Hematopoietic multipotent progenitor cell treated with erythropoietin and hydrocortisone succinate and interleukin-3 and kit ligand, for 8 days (in vitro differentiated cells): Measurements from ENCODE around the gene RREB1.
"Not testable (repeated sequence)": the region's sequence is repeated elsewhere in the genome, so short reads cannot be mapped to it uniquely, and the experiment has no call there.

Experiments
- DNase-seq: peaks from one replicate; pipeline ENCODE4 v3.0.0-alpha.2; 2015

RREB1 gene

GRCh38 chr6:7247828-7248227 is 140.1 kb downstream of the RREB1 start:
- DNase-seq = no peak

DNA sequence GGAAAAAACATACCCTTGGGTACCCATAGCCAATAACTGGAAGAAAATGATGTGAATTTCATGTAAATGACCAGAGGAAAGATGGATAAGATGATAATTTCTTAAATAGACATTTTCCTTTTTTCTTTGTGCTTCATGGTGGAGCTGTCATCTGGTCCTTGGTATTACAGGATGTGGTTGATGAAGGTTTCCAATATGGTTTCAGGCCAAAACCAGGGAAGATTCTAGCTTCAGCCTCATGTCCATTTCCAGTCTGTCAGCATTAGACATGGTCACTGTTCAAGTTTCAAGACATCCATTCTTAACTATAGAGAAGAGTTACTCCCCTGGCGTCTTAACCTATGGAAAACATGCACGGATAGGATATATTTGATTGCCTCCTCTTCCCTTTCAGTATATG is 141.6 kb downstream of the RREB1 start:
- DNase-seq = no peak

- no peak for DNase-seq
Measured at GRCh38 chr6:7249946-7250643, 142.3 kb downstream of the RREB1 start.

GRCh38 chr6:7250812-7251211 is 143.1 kb downstream of the RREB1 start:
- DNase-seq = no peak

- no peak for DNase-seq
Measured at GRCh38 chr6:7251646-7252260, 144.0 kb downstream of the RREB1 start.

DNA sequence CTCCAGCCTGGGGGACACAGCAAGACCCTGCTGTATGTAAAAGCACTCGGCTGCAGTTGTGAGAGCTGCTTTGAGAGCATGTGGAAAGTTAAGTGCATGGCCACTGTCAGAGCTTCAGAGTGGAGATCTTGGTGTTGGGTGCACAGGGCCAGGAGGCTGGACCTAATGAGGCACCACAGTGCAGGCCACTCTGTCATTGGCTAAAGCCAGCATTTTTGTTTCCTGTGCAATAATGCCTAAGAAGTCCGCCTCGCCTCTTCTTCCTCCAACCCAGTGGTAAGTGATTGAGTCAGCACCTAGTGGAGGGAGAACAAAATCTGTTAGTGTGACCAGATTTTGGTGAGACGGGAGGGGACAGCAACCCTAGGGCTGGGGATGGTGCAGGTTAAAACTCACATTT is 144.6 kb downstream of the RREB1 start:
- DNase-seq = no peak

- peak; percentile 48 for DNase-seq
Measured at GRCh38 chr6:7254980-7255835, 147.4 kb downstream of the RREB1 start.

GRCh38 chr6:7255918-7256317 is 148.2 kb downstream of the RREB1 start:
- DNase-seq = no peak

DNA sequence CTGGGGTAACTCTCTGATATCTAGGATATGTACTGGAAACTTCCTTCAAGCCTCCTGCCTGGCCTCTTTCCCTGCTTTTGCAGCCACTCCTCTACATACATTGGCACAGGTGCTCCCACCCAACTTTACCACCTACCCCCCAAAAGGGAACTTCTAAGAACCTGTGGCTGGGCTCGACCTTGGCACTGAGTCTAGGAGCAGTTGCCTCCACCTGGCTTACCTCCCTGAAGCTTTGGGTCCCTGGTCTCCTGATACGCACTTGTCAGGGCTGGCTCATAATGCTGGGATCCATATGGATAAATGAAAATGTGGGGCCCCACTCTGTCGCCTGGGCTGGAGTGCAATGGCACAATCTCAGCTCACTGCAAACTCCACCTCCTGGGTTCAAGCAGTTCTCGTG is 149.0 kb downstream of the RREB1 start:
- no peak for DNase-seq

- no peak for DNase-seq
Measured at GRCh38 chr6:7257521-7258230, 149.9 kb downstream of the RREB1 start.

- peak; percentile 81 for DNase-seq
Measured at GRCh38 chr6:7258231-7258763, 150.5 kb downstream of the RREB1 start.

- DNase-seq = no peak
Measured at GRCh38 chr6:7260291-7261031, 152.7 kb downstream of the RREB1 start.

DNA sequence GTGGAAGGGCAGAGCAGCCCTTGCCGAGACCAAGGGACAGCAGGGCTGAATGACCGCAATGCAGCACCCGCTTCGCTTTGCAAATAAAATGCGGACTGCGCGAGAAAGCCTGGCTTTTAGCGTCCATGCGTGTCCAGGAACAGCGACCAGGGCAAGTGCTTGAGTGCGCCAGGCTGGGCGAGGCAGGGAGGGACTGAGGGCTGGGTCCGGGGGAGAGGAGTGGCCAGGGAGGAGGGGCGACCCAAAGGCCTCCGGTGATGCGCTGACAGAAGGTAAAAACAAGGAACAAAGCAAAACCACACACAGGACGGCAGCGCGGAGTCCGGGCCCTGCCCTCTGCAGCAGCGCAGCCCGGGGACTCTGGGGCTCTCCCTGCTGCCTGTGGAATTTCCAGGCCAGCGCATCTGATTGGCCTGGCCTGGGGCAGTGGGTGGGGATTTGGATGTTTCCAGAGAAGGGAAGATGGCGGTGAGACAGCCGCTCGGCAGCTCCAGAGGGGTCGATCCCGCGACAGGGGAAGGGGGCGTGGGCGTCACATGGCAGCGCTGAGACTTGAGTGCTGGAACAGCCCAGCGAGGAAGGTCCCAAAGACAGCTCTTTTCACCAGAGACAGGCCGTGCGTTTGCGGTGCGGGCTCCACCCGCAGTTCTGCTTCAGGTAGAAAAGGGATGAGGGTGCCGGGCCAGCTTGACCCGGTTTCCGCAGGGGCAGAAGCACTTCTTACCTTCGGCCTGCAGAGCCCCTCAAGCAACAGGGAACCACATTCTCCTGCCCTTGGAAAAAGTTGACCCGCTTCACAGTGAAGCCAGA is 153.5 kb downstream of the RREB1 start:
- DNase-seq = peak; percentile 86

DNA sequence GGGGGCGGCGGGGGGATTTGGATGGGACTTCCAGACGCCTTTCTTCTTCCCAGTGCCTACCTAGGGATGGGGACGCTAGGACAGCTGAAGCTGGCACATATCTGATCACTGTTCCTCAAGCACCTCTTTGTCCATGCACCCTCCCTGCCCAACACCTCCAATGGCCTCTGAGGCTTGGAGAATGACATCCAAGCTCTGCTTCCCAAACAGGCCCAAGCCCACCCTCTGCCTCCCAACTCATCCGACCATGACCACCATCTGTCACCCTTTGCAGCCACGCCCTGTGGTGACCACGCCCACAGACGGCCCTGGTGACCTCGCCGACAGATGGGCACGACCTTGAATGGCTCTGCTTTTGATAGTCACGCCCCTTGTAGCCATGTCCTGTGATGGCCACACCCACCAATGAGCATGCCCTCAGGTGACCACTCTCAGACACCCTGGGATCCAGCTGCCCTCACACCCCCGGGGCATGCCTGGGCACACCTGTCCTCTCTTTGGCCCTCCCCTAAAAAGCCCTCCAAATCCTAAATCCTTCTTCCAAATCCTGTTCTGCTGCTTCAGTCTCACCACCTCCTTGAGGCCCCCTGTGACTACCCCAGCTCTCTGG is 154.2 kb downstream of the RREB1 start:
- DNase-seq = peak; percentile 65

- DNase-seq = no peak
Measured at GRCh38 chr6:7262746-7263518, 155.2 kb downstream of the RREB1 start.

DNA sequence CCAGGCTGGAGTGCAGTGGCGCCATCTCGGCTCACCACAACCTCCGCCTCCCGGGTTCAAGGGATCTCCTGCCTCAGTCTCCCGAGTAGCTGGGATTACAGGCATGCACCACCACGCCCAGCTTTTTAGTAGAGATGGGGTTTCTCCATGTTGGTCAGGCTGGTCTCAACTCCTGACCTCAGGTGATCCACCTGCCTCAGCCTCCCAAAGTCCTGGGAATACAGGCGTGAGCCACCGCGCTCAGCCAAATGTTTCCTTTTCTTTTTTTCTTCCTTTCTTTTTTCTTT is 155.7 kb downstream of the RREB1 start:
- DNase-seq = not testable (repeated sequence)

GRCh38 chr6:7264041-7264440 is 156.3 kb downstream of the RREB1 start:
- no peak for DNase-seq

DNA sequence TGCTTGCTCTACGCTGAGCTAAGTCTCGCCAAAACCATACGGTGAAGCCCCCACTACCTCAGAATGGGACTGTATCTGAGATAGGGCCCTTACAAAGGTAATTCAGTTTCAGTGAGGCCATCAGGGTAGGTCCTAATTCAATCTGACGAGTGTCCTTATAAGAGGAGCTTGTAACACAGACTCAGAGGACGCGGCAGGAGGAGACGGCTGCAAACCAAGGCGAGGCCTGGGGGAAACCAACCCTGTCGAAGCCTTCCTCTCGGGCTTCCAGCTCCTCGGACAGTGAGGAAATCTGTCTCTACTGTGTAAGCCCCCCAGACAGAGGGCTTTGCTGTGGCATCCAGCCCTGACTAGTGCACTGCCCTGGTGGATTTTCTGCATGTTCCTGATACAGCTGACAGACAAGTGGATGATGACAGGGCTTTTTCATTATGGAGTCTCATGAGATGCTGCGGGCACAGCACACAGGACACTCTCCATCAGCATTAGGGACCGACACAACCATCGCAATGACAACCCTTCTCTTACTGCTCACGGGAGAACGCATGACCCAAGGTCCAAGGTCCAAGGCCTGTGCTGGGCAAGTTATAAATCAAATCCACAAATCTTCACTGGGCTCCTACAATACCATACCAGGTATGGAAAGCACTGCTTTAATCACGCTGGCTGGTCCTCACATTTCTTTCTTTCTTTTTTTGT is 157.1 kb downstream of the RREB1 start:
- no peak for DNase-seq

DNA sequence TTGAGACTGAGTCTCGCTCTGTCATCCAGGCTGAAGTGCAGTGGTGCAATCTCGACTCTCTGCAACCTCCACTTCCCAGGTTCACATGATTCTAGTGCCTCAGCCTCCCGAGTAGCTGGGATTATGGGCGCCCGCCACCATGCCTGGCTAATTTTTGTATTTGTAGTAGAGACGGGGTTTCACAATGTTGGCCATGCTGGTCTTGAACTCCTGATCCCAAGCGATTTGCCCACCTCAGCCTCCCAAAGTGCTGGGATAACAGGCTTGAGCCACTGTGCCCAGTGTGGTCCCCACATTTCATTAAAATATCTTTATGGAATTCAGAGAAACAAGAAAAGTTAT is 157.6 kb downstream of the RREB1 start:
- not testable (repeated sequence) for DNase-seq

GRCh38 chr6:7267071-7267465 is 159.3 kb downstream of the RREB1 start:
- DNase-seq = no peak
